ENCODE results near the gene KDM2B.

Gene KDM2B

GRCh38 chr12:121430833-121431415, 149.9 kb downstream of the KDM2B start:
- DNase-seq (ENCODE audit: low read depth): no peak

GRCh38 chr12:121428883-121429282, 151.9 kb downstream of the KDM2B start:
- no peak for DNase-seq (ENCODE audit: low read depth)

GRCh38 chr12:121427556-121428050, 153.2 kb downstream of the KDM2B start:
- DNase-seq (ENCODE audit: low read depth): no peak

- no peak for DNase-seq (ENCODE audit: low read depth)
These were observed 156.2 kb downstream of the KDM2B start for GRCh38 chr12:121424624-121424975.

- no peak for DNase-seq (ENCODE audit: low read depth)
These were observed 156.9 kb downstream of the KDM2B start for GRCh38 chr12:121423682-121424623.

- no peak for DNase-seq (ENCODE audit: low read depth)
These were observed 157.6 kb downstream of the KDM2B start for GRCh38 chr12:121423253-121423652.

- DNase-seq (ENCODE audit: low read depth): no peak
These were observed 160.7 kb downstream of the KDM2B start for GRCh38 chr12:121420109-121420508.

- no peak for DNase-seq (ENCODE audit: low read depth)
These were observed 163.0 kb downstream of the KDM2B start for GRCh38 chr12:121417847-121418246.

GRCh38 chr12:121413917-121414316, 166.9 kb downstream of the KDM2B start:
- no peak for DNase-seq (ENCODE audit: low read depth)

- DNase-seq (ENCODE audit: low read depth): no peak
These were observed 175.6 kb downstream of the KDM2B start for GRCh38 chr12:121405211-121405610.

- no peak for DNase-seq (ENCODE audit: low read depth)
These were observed 176.1 kb downstream of the KDM2B start for GRCh38 chr12:121404734-121405133.

- DNase-seq (ENCODE audit: low read depth): no peak
These were observed 177.1 kb downstream of the KDM2B start for GRCh38 chr12:121403721-121404120.

- DNase-seq (ENCODE audit: low read depth): peak; percentile 45
These were observed 180.3 kb downstream of the KDM2B start for GRCh38 chr12:121400332-121401139.

GRCh38 chr12:121399391-121400331, 181.2 kb downstream of the KDM2B start, which contains the start of gene RNF34:
RNF34 (plus strand) TSS chr12:121400118; CDS start chr12:121400213, 95 bp downstream.
- DNase-seq (ENCODE audit: low read depth): peak; percentile 96

GRCh38 chr12:121398355-121398754, 182.5 kb downstream of the KDM2B start:
- no peak for DNase-seq (ENCODE audit: low read depth)

GRCh38 chr12:121397521-121397920, 183.3 kb downstream of the KDM2B start:
- DNase-seq (ENCODE audit: low read depth): no peak

- DNase-seq (ENCODE audit: low read depth): no peak
These were observed 188.5 kb downstream of the KDM2B start for GRCh38 chr12:121392325-121392716.

GRCh38 chr12:121391619-121392324, 189.1 kb downstream of the KDM2B start:
- no peak for DNase-seq (ENCODE audit: low read depth)

- DNase-seq (ENCODE audit: low read depth): no peak
These were observed 190.0 kb downstream of the KDM2B start for GRCh38 chr12:121390856-121391255.

- no peak for DNase-seq (ENCODE audit: low read depth)
These were observed 192.3 kb downstream of the KDM2B start for GRCh38 chr12:121388421-121388981.
